B cell (primary cell): ENCODE data around the gene DNAJB6. TPM values are rescaled to one million over a fixed set of nuclear protein-coding genes. Genes with fewer than 3 reads are reported as not detected.

Source experiments
- ATAC-seq: fragments of 200-7000 bp; cut with Tn5 transposase; one replicate; pipeline ENCODE4 v1.10.0; 2021; ENCODE audit warnings: low read depth, mild to moderate bottlenecking, moderate number of reproducible peaks, moderate library complexity
- CTCF ChIA-PET: fragments of 350-600 bp; sonication (Branson Sonifier 250); formaldehyde crosslinking; loops from one replicate; lab custom pipeline; 2021; ENCODE audit warnings: antibody characterized with exemption, inconsistent platforms; lab: Charles Lee
- POLR2A ChIA-PET: fragments of 350-600 bp; sonication (Branson Sonifier 250); formaldehyde crosslinking; loops from one replicate; lab custom pipeline; 2021; ENCODE audit warnings: antibody characterized with exemption; lab: Charles Lee
- DNase-seq: peaks from one replicate; pipeline ENCODE4 v3.0.0; 2013
- H2AFZ ChIP-seq: 2 replicates; pipeline ENCODE4 v1.6.1; 2012; ENCODE audit warnings: mild to moderate bottlenecking, low read depth, low read length; ENCODE audit not compliant: insufficient read depth, poor library complexity, severe bottlenecking
- H3K27ac ChIP-seq, 2 donors: 1 replicate in 1 of 2; 2 replicates in 1 of 2; pipeline ENCODE4 v1.5.1; 2012 to 2013; ENCODE audit warnings: low read length in 2 of 2, mild to moderate bottlenecking in 2 of 2, moderate library complexity in 1 of 2
- H3K27me3 ChIP-seq, 4 experiments: fragments of 200-600 bp in 1 of 4; sonication (generic) in 1 of 4; replicated peaks in 1 of 4; 1 replicate in 2 of 4; 2 replicates in 2 of 4; pipeline versions ENCODE4 v1.6.1 to v1.7.0; 2013 to 2016; ENCODE audit warnings: low read length in 3 of 4, mild to moderate bottlenecking in 2 of 4, mixed read lengths in 1 of 4, moderate library complexity in 1 of 4; ENCODE audit not compliant: insufficient read depth in 4 of 4, control insufficient read depth in 3 of 4; ENCODE audit errors: control extremely low read depth in 1 of 4
- H3K36me3 ChIP-seq, 2 experiments: replicated peaks in 1 of 2; 1 replicate in 1 of 2; 2 replicates in 1 of 2; pipeline versions ENCODE4 v1.6.1 to v1.7.1; 2013; ENCODE audit warnings: low read length in 1 of 2; ENCODE audit not compliant: insufficient read depth in 2 of 2, control insufficient read depth in 1 of 2; ENCODE audit errors: control extremely low read depth in 1 of 2, extremely low read depth in 1 of 2
- H3K4me1 ChIP-seq, 2 donors: fragments of 200-600 bp in 1 of 2; sonication (generic) in 1 of 2; 1 replicate in 1 of 2; 2 replicates in 1 of 2; pipeline versions ENCODE4 v1.5.1 to v1.6.1; 2013 to 2017; ENCODE audit warnings: low read length in 2 of 2; ENCODE audit not compliant: control insufficient read depth in 2 of 2, insufficient read depth in 2 of 2
- H3K4me2 ChIP-seq: replicated peaks from 2 replicates; pipeline ENCODE3; 2012; ENCODE audit warnings: mild to moderate bottlenecking, low read depth, low read length; ENCODE audit not compliant: poor library complexity, severe bottlenecking
- H3K4me3 ChIP-seq, 5 experiments: fragments of 200-600 bp in 1 of 5; sonication (generic) in 1 of 5; 1 replicate in 3 of 5; 2 replicates in 2 of 5; pipeline versions ENCODE4 v1.5.1 to v1.7.0; 2011 to 2016; ENCODE audit warnings: low read length in 4 of 5, mild to moderate bottlenecking in 4 of 5, low read depth in 2 of 5, control low read depth in 1 of 5, moderate library complexity in 1 of 5; ENCODE audit not compliant: insufficient read depth in 1 of 5; ENCODE audit errors: control extremely low read depth in 1 of 5, extremely low read depth in 1 of 5
- H3K79me2 ChIP-seq: fragments of 200-600 bp; sonication (generic); one replicate; pipeline ENCODE4 v1.6.0; 2016; ENCODE audit warnings: low read length; ENCODE audit not compliant: control insufficient read depth, insufficient read depth
- H3K9ac ChIP-seq: fragments of 200-600 bp; sonication (generic); 2 replicates; pipeline ENCODE4 v1.6.1; 2017; ENCODE audit warnings: mild to moderate bottlenecking, low read length, moderate library complexity
- H3K9me3 ChIP-seq, 3 donors: one replicate each; pipeline versions ENCODE4 v1.6.1 to v1.7.1; 2013; ENCODE audit warnings: low read length in 2 of 3; ENCODE audit not compliant: control insufficient read depth in 2 of 3, insufficient read depth in 1 of 3; ENCODE audit errors: control extremely low read depth in 1 of 3
- H4K20me1 ChIP-seq: 2 replicates; pipeline ENCODE4 v1.6.0; 2012; ENCODE audit warnings: mild to moderate bottlenecking, low read length; ENCODE audit not compliant: insufficient read depth, control insufficient read depth, poor library complexity, severe bottlenecking
- H3K27ac Mint-ChIP-seq: one replicate; pipeline ENCODE4 v1.8.0; 2021; ENCODE audit warnings: mixed read lengths
- H3K27me3 Mint-ChIP-seq: one replicate; pipeline ENCODE4 v1.8.0; 2021; ENCODE audit warnings: mixed read lengths
- H3K4me1 Mint-ChIP-seq: one replicate; pipeline ENCODE4 v1.8.0; 2021; ENCODE audit warnings: mixed read lengths
- H3K4me3 Mint-ChIP-seq: one replicate; pipeline ENCODE4 v1.8.0; 2021; ENCODE audit warnings: mixed read lengths
- H3K9me3 Mint-ChIP-seq: one replicate; pipeline ENCODE4 v1.8.0; 2022; ENCODE audit warnings: mixed read lengths; ENCODE audit not compliant: insufficient read depth
- EZH2 ChIP-seq: IDR thresholded peaks from 2 replicates; pipeline ENCODE4 v1.6.1; 2012; ENCODE audit warnings: borderline replicate concordance, low read depth, mild to moderate bottlenecking, moderate library complexity, low read length; ENCODE audit not compliant: insufficient read depth, poor library complexity, severe bottlenecking
- WGBS: methylation state at CpG from one replicate; pipeline ENCODE4 v1.1.5; 2013; ENCODE audit warnings: missing lambda C conversion rate; ENCODE audit not compliant: insufficient coverage; 5-methylcytosine and 5-hydroxymethylcytosine counted together
- intact Hi-C: fragments of 100-400 bp; cut with micrococcal nuclease; formaldehyde crosslinking; loops from one replicate; pipeline ENCODE4 v1.10.0; 2022
- polyA plus RNA-seq: library from polyadenylated mRNA; depleted of rRNA; stranded (reverse); fragments of >200 nt; gene quantifications from 2 replicates; pipeline ENCODE4 v1.2.3, GENCODE V29; 2012
- total RNA-seq, 2 donors: library from RNA; stranded (reverse); fragments of 120-200 nt in 1 of 2; gene quantifications; 1 replicate in 1 of 2; 2 replicates in 1 of 2; pipeline versions ENCODE4 v1.2.3 to v1.2.4, GENCODE V29; 2013 to 2022
- TF ChIP-seq, protein P1 (sequence below): fragments of 200-600 bp; IDR thresholded peaks from one replicate; pipeline ENCODE4 v1.8.0; 2022; ENCODE audit warnings: antibody characterized with exemption, mild to moderate bottlenecking

Gene DNAJB6
- total and polyA plus RNA-seq, 2 donors (not counting 1 experiment from before 2014, with no cell fraction given), result 22.4 to 116 TPM

DNA sequence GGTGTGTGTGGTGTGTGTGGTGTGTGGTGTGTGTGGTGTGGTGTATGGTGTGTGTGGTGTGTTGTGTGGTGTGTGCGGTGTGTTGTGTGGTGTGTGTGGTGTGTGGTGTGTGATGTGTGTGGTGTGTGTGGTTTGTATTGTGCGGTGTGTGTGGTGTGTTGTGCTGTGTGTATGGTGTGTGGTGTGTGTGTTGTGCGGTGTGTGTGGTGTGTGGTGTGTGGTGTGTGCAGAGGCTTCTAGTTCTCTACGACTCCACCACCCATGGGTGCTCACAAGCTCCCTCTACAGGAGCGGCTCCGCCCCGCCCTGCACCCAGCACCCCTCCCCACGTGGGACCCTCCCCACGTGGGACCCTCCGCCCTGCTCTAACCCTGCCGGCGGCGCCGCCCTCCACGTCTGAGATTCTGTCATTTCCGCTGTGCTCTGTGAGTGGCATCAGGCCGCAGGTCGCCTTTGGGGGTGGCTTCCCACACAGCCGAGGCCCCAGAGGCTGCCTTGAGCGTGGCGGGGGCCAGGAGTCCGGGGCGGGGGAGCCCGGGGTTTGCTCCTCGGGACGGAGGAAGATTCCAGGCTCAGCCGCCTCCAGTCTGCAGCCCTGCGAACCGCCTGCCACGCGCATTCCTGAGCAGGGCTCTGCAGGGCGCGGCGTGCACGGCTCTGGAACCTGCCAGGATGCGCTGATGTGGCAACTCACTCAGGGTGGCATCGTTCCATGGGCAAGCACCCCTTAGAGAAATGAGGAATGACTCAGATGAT is 37.0 kb upstream of the DNAJB6 start:
- H3K27ac Mint-ChIP-seq, result no peak overlapping the region
- DNase-seq, result no peak
- H3K9me3 ChIP-seq, result peaks cover 0 to 2% (median 0%) of the 10 kb centered on the region in 3 donors
- H3K27me3 Mint-ChIP-seq, result peaks cover 4% of the 10 kb centered on the region
- no peak overlapping the region for H2AFZ ChIP-seq
- CTCF ChIA-PET, result no interaction called here
- POLR2A ChIA-PET, result no interaction called here
- no peak overlapping the region for H3K9ac ChIP-seq
- no peak overlapping the region for H3K4me2 ChIP-seq
- no peaks in the 10 kb centered on the region for H3K79me2 ChIP-seq
- H3K27ac ChIP-seq, result no peak overlapping the region
- no peak overlapping the region for H3K4me3 Mint-ChIP-seq
- H3K4me1 ChIP-seq, result peaks cover 13 to 18% of the 10 kb centered on the region in 2 donors
- peaks cover 18% of the 10 kb centered on the region for H3K4me1 Mint-ChIP-seq
- no peak for ATAC-seq
- no peaks in the 10 kb centered on the region for H3K36me3 ChIP-seq
- 87% methylated on average over 34 of the region's 37 CpGs for WGBS
- no peak for TF ChIP-seq EZH2
- TF ChIP-seq, protein P1, sequence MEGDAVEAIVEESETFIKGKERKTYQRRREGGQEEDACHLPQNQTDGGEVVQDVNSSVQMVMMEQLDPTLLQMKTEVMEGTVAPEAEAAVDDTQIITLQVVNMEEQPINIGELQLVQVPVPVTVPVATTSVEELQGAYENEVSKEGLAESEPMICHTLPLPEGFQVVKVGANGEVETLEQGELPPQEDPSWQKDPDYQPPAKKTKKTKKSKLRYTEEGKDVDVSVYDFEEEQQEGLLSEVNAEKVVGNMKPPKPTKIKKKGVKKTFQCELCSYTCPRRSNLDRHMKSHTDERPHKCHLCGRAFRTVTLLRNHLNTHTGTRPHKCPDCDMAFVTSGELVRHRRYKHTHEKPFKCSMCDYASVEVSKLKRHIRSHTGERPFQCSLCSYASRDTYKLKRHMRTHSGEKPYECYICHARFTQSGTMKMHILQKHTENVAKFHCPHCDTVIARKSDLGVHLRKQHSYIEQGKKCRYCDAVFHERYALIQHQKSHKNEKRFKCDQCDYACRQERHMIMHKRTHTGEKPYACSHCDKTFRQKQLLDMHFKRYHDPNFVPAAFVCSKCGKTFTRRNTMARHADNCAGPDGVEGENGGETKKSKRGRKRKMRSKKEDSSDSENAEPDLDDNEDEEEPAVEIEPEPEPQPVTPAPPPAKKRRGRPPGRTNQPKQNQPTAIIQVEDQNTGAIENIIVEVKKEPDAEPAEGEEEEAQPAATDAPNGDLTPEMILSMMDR, result no peak
- H3K27me3 ChIP-seq, result peaks cover 0 to 4% (median 0%) of the 10 kb centered on the region in 4 experiments
- no peaks in the 10 kb centered on the region for H4K20me1 ChIP-seq
- intact Hi-C loops, result no loop called here
- H3K4me3 ChIP-seq, result no peak overlapping the region
- no peaks in the 10 kb centered on the region for H3K9me3 Mint-ChIP-seq

DNA sequence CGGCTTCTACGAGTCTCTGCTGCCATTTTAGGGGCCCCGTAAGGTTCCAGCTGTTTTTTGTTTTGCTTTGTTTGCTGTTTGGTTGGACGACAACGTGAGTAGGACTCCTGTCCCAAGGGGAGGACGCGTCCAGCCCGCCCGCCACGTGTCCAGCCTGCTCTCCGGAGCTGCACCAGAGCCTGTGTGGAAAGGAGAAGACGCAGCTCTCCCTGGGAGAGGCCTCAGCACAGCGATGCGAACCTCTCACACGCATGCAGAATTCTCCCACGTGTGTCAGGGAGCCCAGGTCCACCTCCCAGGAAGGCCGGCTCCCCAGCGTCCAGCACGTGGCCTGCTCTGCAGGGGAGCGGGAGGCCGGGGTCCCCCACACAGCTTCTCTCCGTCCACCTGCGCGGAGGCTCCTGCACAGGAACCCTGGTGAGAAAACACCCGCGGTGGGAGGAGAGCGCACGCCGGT is 36.4 kb upstream of the DNAJB6 start:
- ATAC-seq, result no peak
- Mint-ChIP-seq H3K4me1 (peaks cover 18% of the 10 kb centered on the region), H3K27ac (no peak overlapping the region), H3K9me3 (no peaks in the 10 kb centered on the region), H3K27me3 (peaks cover 4% of the 10 kb centered on the region), H3K4me3 (no peak overlapping the region)
- ChIA-PET POLR2A (no interaction called here), CTCF (no interaction called here)
- Histone ChIP-seq H3K9me3 (no peaks in the 10 kb centered on the region), H3K4me1 (peaks cover 13 to 18% of the 10 kb centered on the region in 2 donors), H2AFZ (no peak overlapping the region), H3K36me3 (no peaks in the 10 kb centered on the region), H3K27ac (no peak overlapping the region), H4K20me1 (no peaks in the 10 kb centered on the region), H3K27me3 (peaks cover 0 to 4% (median 0%) of the 10 kb centered on the region in 4 experiments), H3K9ac (no peak overlapping the region), H3K79me2 (no peaks in the 10 kb centered on the region), H3K4me3 (no peak overlapping the region), H3K4me2 (no peak overlapping the region)
- intact Hi-C loops, result no loop called here
- WGBS, result 93% methylated on average over 29 of the region's 29 CpGs
- TF ChIP-seq EZH2, result no peak
- TF ChIP-seq, protein P1, result no peak
- DNase-seq, result no peak
